ENCODE data around the gene ZNF573. TPM values are rescaled to one million over a fixed set of nuclear protein-coding genes. Genes with fewer than 3 reads are reported as not detected.

ZNF573 gene
- total RNA-seq, 4 donors from 2014 or later = 0.75 to 29.3 (median 5.5) TPM

DNA sequence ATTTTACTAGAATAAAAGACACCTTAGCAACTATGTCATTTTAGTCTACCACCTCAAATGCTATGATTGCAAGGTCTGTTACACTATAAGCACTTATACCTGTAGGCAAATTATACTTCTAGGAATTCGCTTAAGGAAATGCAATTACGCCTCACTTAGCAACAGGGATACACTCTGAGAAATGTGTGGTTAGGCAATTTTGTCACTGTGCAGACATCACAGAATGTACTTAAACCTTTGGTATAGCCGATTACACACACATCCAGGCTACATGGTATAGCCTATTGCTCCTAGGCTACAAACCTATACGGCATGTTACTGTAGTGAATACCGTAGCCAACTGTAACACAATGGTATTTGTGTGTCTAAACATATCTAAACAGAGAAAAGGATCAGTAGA lies 30.0 kb upstream of the ZNF573 start:
- H3K4me1 ChIP-seq = no peaks in the 10 kb centered on the region
- no peak overlapping the region for H3K27ac ChIP-seq
- 90 to 100% methylated on average over 3 to 5 of the region's 5 CpGs for WGBS, 2 donors (ENCODE audit: low coverage in 1 of 2)
- intact Hi-C loops (cut with DNase I; ENCODE audit: low total_unique reads) (no loop called here), in situ Hi-C loops (cut with MboI; ENCODE audit: low pct_ligation_motif_present in 1 of 4, low pct_unique_long_range_greater_than_20kb in 1 of 4, low sequenced_read_pairs in 3 of 4) (no loop called here)
- H3K36me3 ChIP-seq = peaks cover 0 to 4% (median 0%) of the 10 kb centered on the region in 4 donors
- H3K9me3 ChIP-seq = peaks cover 35 to 36% of the 10 kb centered on the region in 2 donors
- H3K27me3 ChIP-seq = no peaks in the 10 kb centered on the region
- no peak overlapping the region for H3K4me3 ChIP-seq
- DNase-seq = no peak
- TF ChIP-seq EP300 (IDR thresholded peaks at IDR 0.05; ENCODE audit: low read depth) = no peak
- no peak for TF ChIP-seq POLR2AphosphoS5 (IDR thresholded peaks at IDR 0.05)
- TF ChIP-seq POLR2A (IDR thresholded peaks at IDR 0.05) = no peak
- TF ChIP-seq, protein P1, sequence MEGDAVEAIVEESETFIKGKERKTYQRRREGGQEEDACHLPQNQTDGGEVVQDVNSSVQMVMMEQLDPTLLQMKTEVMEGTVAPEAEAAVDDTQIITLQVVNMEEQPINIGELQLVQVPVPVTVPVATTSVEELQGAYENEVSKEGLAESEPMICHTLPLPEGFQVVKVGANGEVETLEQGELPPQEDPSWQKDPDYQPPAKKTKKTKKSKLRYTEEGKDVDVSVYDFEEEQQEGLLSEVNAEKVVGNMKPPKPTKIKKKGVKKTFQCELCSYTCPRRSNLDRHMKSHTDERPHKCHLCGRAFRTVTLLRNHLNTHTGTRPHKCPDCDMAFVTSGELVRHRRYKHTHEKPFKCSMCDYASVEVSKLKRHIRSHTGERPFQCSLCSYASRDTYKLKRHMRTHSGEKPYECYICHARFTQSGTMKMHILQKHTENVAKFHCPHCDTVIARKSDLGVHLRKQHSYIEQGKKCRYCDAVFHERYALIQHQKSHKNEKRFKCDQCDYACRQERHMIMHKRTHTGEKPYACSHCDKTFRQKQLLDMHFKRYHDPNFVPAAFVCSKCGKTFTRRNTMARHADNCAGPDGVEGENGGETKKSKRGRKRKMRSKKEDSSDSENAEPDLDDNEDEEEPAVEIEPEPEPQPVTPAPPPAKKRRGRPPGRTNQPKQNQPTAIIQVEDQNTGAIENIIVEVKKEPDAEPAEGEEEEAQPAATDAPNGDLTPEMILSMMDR (IDR thresholded peaks at IDR 0.05) = no peak

DNA sequence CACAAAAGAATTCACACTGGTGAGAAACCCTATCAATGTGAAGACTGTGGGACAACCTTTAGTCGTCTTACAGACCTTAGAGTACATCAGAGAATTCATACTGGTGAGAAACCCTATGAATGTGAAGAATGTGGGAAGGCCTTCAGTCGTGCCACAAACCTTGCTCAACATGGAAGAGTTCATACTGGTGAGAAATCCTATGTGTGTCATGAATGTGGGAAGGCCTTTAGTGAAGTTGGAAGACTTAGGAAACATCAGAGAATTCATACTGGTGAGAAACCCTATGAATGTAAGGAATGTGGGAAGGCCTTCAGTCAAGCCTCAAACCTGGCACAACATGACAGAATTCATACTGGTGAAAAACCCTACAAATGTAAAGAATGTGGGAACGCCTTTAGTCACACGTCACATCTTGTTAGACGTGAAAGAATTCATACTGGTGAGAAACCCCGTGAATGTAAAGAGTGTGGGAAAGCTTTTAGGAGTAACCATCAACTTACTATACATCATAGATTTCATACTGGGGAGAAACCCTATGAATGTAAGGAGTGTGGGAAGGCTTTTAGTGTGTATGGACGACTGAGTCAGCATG lies 24.0 kb upstream of the ZNF573 start:
- no peaks in the 10 kb centered on the region for H3K4me1 ChIP-seq
- peaks cover 0 to 4% (median 0%) of the 10 kb centered on the region in 4 donors for H3K36me3 ChIP-seq
- WGBS, 2 donors (ENCODE audit: low coverage in 1 of 2) = 69 to 82% methylated on average over 6 to 7 of the region's 7 CpGs
- H3K27me3 ChIP-seq = no peaks in the 10 kb centered on the region
- in situ Hi-C loops (cut with MboI; ENCODE audit: low pct_ligation_motif_present in 1 of 4, low pct_unique_long_range_greater_than_20kb in 1 of 4, low sequenced_read_pairs in 3 of 4) = no loop called here
- TF ChIP-seq POLR2A (IDR thresholded peaks at IDR 0.05) = no peak
- TF ChIP-seq POLR2AphosphoS5 (IDR thresholded peaks at IDR 0.05) = no peak
- TF ChIP-seq EP300 (IDR thresholded peaks at IDR 0.05; ENCODE audit: low read depth) = no peak
- TF ChIP-seq, protein P1 (IDR thresholded peaks at IDR 0.05) = no peak
- H3K27ac ChIP-seq = no peak overlapping the region
- H3K4me3 ChIP-seq = no peak overlapping the region
- H3K9me3 ChIP-seq = peaks cover 80 to 86% of the 10 kb centered on the region in 2 donors
- intact Hi-C loops (cut with DNase I; ENCODE audit: low total_unique reads) = no loop called here
- DNase-seq = no peak

DNA sequence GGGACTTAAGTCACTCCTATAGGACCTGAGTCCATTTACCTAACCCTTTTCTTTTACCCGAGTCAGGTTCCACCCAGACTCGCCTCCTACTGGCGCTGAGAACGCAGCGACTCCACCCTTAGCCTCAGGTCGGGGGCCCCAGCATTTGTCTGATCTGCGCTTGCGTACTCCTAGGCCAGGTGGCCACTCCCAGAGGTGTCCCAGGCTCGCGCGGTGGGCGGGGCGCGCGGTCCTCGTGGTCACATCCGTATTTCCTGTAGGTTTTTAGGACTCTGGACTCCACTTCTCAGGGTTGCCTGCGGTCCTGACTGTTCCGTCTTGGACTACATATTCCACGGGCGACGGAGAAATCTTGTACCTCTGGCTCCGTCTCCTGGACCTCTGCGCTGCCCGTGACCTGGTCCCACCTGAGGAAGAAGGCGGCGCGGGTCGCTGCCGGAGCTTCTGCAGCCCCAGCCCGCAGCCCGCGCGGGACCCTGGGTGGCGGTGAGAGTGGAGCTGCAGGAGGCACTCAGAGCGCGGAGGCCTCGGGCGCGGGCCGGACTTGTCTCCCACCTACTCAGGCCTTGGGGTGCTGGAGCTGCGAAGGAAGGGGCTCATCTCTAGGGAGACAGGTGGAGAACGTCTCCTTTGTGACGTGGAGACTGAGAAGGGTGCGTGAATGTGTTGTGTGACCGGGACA lies 11.0 kb upstream of the ZNF573 start:
- intact Hi-C loops (cut with DNase I; ENCODE audit: low total_unique reads) = no loop called here
- Histone ChIP-seq H3K27ac (no peak overlapping the region), H3K9me3 (peaks cover 20 to 33% of the 10 kb centered on the region in 2 donors), H3K36me3 (no peaks in the 10 kb centered on the region), H3K27me3 (no peaks in the 10 kb centered on the region), H3K4me3 (no peak overlapping the region), H3K4me1 (no peaks in the 10 kb centered on the region)
- in situ Hi-C loops (cut with MboI; ENCODE audit: low pct_ligation_motif_present in 1 of 4, low pct_unique_long_range_greater_than_20kb in 1 of 4, low sequenced_read_pairs in 3 of 4) = no loop called here
- TF ChIP-seq, protein P1 (IDR thresholded peaks at IDR 0.05) = no peak
- TF ChIP-seq POLR2A (IDR thresholded peaks at IDR 0.05) (no peak), POLR2AphosphoS5 (IDR thresholded peaks at IDR 0.05) (no peak), EP300 (IDR thresholded peaks at IDR 0.05; ENCODE audit: low read depth) (no peak)
- WGBS, 2 donors (ENCODE audit: low coverage in 1 of 2) = 67 to 81% methylated on average over 5 to 46 of the region's 46 CpGs
- DNase-seq = no peak

DNA sequence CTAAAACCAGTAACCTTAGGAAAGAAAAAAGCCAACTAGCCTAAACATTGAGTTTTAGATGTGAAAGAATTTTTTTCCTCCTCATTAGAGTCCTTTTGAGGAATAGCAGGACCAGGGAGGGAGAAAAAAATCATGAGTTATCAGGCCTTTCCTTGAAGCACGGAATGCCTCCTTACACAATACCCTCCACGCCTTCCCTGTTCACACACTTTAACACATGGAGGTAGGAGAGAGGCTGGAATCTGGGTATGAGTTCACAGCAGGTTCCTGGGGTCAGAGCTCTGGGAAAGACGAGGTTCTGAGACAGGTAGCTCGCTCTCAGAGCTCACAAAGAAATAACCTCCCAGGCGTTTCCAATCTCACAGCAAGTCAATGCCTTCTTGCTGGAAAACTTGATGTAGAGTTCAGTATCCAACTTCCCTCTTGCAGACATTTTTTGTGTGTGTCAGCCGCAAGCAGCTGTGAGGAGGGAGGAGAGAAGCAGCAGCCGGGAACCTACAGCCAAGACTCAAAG lies 716 bp downstream of the ZNF573 start:
- TF ChIP-seq EP300 (IDR thresholded peaks at IDR 0.05; ENCODE audit: low read depth) = no peak
- TF ChIP-seq POLR2A (IDR thresholded peaks at IDR 0.05) = no peak
- TF ChIP-seq, protein P1 (IDR thresholded peaks at IDR 0.05) = no peak
- no peak for TF ChIP-seq POLR2AphosphoS5 (IDR thresholded peaks at IDR 0.05)
- no peaks in the 10 kb centered on the region for H3K9me3 ChIP-seq
- 15 to 39% methylated on average over 2 to 7 of the region's 7 CpGs for WGBS, 2 donors (ENCODE audit: low coverage in 1 of 2)
- intact Hi-C loops (cut with DNase I; ENCODE audit: low total_unique reads) = no loop called here
- peak; percentile 10 for DNase-seq
- H3K36me3 ChIP-seq = no peaks in the 10 kb centered on the region
- H3K27ac ChIP-seq = peak overlapping the region; percentile 85 to 88 (median 86)
- H3K4me1 ChIP-seq = peaks cover 0 to 18% (median 11%) of the 10 kb centered on the region in 4 donors
- H3K4me3 ChIP-seq = peak overlapping the region; percentile 49 to 68 (median 62)
- H3K27me3 ChIP-seq = no peaks in the 10 kb centered on the region
- in situ Hi-C loops (cut with MboI; ENCODE audit: low pct_ligation_motif_present in 1 of 4, low pct_unique_long_range_greater_than_20kb in 1 of 4, low sequenced_read_pairs in 3 of 4) = no loop called here

Data from transverse colon (tissue), 4 donors.